Mesenchymal stem cell (in vitro differentiated cells and primary cell): ENCODE measurements around the gene PMS2. TPM values are rescaled to one million over a fixed set of nuclear protein-coding genes. Genes with fewer than 3 reads are reported as not detected.

ENCODE experiments used
- DNase-seq: peaks from one replicate; pipeline ENCODE4 v3.0.0-alpha.2; 2013
- H2AFZ ChIP-seq: one replicate; pipeline ENCODE4 v1.6.1; 2013; ENCODE audit warnings: low read depth, mild to moderate bottlenecking, control low read depth, inconsistent platforms, low read length, moderate library complexity
- H2AK5ac ChIP-seq: 2 replicates; pipeline ENCODE4 v1.6.1; 2013; ENCODE audit warnings: low read length, moderate library complexity, mild to moderate bottlenecking, inconsistent platforms; ENCODE audit not compliant: severe bottlenecking
- H2BK120ac ChIP-seq: one replicate; pipeline ENCODE4 v1.6.1; 2013; ENCODE audit warnings: low read depth, mild to moderate bottlenecking, inconsistent platforms, low read length, moderate library complexity
- H2BK12ac ChIP-seq, 2 experiments: one replicate each; pipeline ENCODE4 v1.6.1; 2013; ENCODE audit warnings: inconsistent platforms in 2 of 2, low read length in 2 of 2, mild to moderate bottlenecking in 2 of 2, moderate library complexity in 2 of 2, control low read depth in 1 of 2
- H2BK15ac ChIP-seq: one replicate; pipeline ENCODE4 v1.6.1; 2013; ENCODE audit warnings: mild to moderate bottlenecking, low read depth, inconsistent platforms; ENCODE audit not compliant: poor library complexity, severe bottlenecking
- H2BK5ac ChIP-seq: 2 replicates; pipeline ENCODE4 v1.6.1; 2013; ENCODE audit warnings: low read depth, mild to moderate bottlenecking, low read length, control low read depth, inconsistent platforms; ENCODE audit not compliant: poor library complexity, severe bottlenecking
- H3K14ac ChIP-seq, 2 experiments: one replicate each; pipeline ENCODE4 v1.6.1; 2013; ENCODE audit warnings: inconsistent platforms in 2 of 2, low read length in 2 of 2, control low read depth in 1 of 2, mild to moderate bottlenecking in 1 of 2, moderate library complexity in 1 of 2
- H3K18ac ChIP-seq, 2 experiments: one replicate each; pipeline ENCODE4 v1.6.1; 2013; ENCODE audit warnings: inconsistent platforms in 2 of 2, low read length in 2 of 2, control low read depth in 1 of 2, low read depth in 1 of 2, mild to moderate bottlenecking in 1 of 2
- H3K23ac ChIP-seq, 2 experiments: one replicate each; pipeline ENCODE4 v1.6.1; 2013; ENCODE audit warnings: inconsistent platforms in 2 of 2, low read length in 2 of 2, mild to moderate bottlenecking in 2 of 2, moderate library complexity in 2 of 2, control low read depth in 1 of 2
- H3K27ac ChIP-seq: 2 replicates; pipeline ENCODE4 v1.5.1; 2013; ENCODE audit warnings: mild to moderate bottlenecking, moderate library complexity, low read length, control low read depth, inconsistent platforms; ENCODE audit not compliant: poor library complexity, severe bottlenecking
- H3K27me3 ChIP-seq, 2 experiments: 2 replicates each; pipeline versions ENCODE4 v1.6.1 to v1.7.0; 2013; ENCODE audit warnings: low read length in 2 of 2, mild to moderate bottlenecking in 2 of 2, moderate library complexity in 2 of 2, control low read depth in 1 of 2, inconsistent platforms in 1 of 2; ENCODE audit not compliant: control insufficient read depth in 1 of 2, insufficient read depth in 1 of 2
- H3K36me3 ChIP-seq, 2 experiments: 2 replicates each; pipeline versions ENCODE4 v1.6.1 to v1.7.0; 2013; ENCODE audit warnings: low read length in 2 of 2, control low read depth in 1 of 2, inconsistent platforms in 1 of 2, low read depth in 1 of 2, mild to moderate bottlenecking in 1 of 2; ENCODE audit not compliant: insufficient read depth in 2 of 2, control insufficient read depth in 1 of 2
- H3K4ac ChIP-seq, 2 experiments: one replicate each; pipeline ENCODE4 v1.6.1; 2013; ENCODE audit warnings: inconsistent platforms in 2 of 2, low read length in 2 of 2, mild to moderate bottlenecking in 2 of 2, moderate library complexity in 2 of 2, control low read depth in 1 of 2, low read depth in 1 of 2
- H3K4me1 ChIP-seq: 2 replicates; pipeline ENCODE4 v1.6.1; 2013; ENCODE audit warnings: low read depth, low read length, control low read depth; ENCODE audit not compliant: control insufficient read depth, insufficient read depth
- H3K4me2 ChIP-seq: 2 replicates; pipeline ENCODE4 v1.6.1; 2013; ENCODE audit warnings: low read length, mild to moderate bottlenecking, inconsistent platforms; ENCODE audit not compliant: poor library complexity, severe bottlenecking
- H3K4me3 ChIP-seq, 2 experiments: 2 replicates each; pipeline versions ENCODE4 v1.5.1 to v1.7.0; 2013; ENCODE audit warnings: low read length in 2 of 2, mild to moderate bottlenecking in 2 of 2, control low read depth in 1 of 2, low read depth in 1 of 2; ENCODE audit not compliant: insufficient read depth in 1 of 2
- H3K79me1 ChIP-seq: replicated peaks from 2 replicates; pipeline ENCODE4 v1.6.1; 2013; ENCODE audit warnings: mild to moderate bottlenecking, control low read depth, low read length, inconsistent platforms; ENCODE audit not compliant: poor library complexity, severe bottlenecking
- H3K9ac ChIP-seq: 2 replicates; pipeline ENCODE4 v1.7.0; 2013; ENCODE audit warnings: mild to moderate bottlenecking, low read length, moderate library complexity
- H3K9me3 ChIP-seq: 2 replicates; pipeline ENCODE4 v1.7.0; 2013; ENCODE audit warnings: mild to moderate bottlenecking, low read length; ENCODE audit not compliant: control insufficient read depth
- H4K8ac ChIP-seq: one replicate; pipeline ENCODE4 v1.6.1; 2013; ENCODE audit warnings: inconsistent platforms, mild to moderate bottlenecking, low read length, moderate library complexity
- H4K91ac ChIP-seq: one replicate; pipeline ENCODE4 v1.6.1; 2013; ENCODE audit warnings: mild to moderate bottlenecking, low read length, inconsistent platforms
- WGBS: methylation state at CpG from one replicate; pipeline ENCODE4 v1.1.7; 2013; ENCODE audit warnings: mixed read lengths; 5-methylcytosine and 5-hydroxymethylcytosine counted together
- polyA plus RNA-seq, 2 experiments: library from polyadenylated mRNA; stranded (reverse); fragments of 200-250 nt; gene quantifications; one replicate each; pipeline ENCODE4 v1.2.3, GENCODE V29; 2013

The PMS2 gene
- polyA plus RNA-seq (2013, experiment 1 of 2) = 6.3 TPM
- polyA plus RNA-seq (2013, experiment 2 of 2) = 6.5 TPM

- peak within 1 kb of the TSS in 1 of 2 experiments; percentile 85 for H3K4ac ChIP-seq
- H4K91ac ChIP-seq = peak within 1 kb of the TSS; percentile 78
- no peak within 1 kb of the TSS for H2AK5ac ChIP-seq
- WGBS = under 1% methylated on average over 81 of the region's 84 CpGs
- peak within 1 kb of the TSS; percentile 89 for H3K27ac ChIP-seq
- H3K14ac ChIP-seq = peak within 1 kb of the TSS in 1 of 2 experiments; percentile 97
- peak within 1 kb of the TSS; percentile 89 for H2AFZ ChIP-seq
- H2BK12ac ChIP-seq = peak within 1 kb of the TSS in 1 of 2 experiments; percentile 66
- peak within 1 kb of the TSS; percentile 86 to 96 for H3K18ac ChIP-seq
- peak within 1 kb of the TSS; percentile 84 for H3K4me2 ChIP-seq
- peak; percentile 99 for DNase-seq
- H3K23ac ChIP-seq = peak within 1 kb of the TSS in 1 of 2 experiments; percentile 91
- H3K4me1 ChIP-seq = peaks cover 7% of the 10 kb centered on the region
- peak within 1 kb of the TSS; percentile 77 for H2BK5ac ChIP-seq
- H4K8ac ChIP-seq = peak within 1 kb of the TSS; percentile 78
- H3K79me1 ChIP-seq = peaks cover 15% of the 10 kb centered on the region
- H2BK120ac ChIP-seq = peak within 1 kb of the TSS; percentile 64
- no peaks in the 10 kb centered on the region for H3K9me3 ChIP-seq
- H3K36me3 ChIP-seq = peaks cover 9 to 18% of the 10 kb centered on the region in 2 experiments
- H3K27me3 ChIP-seq = no peaks in the 10 kb centered on the region
- peak within 1 kb of the TSS; percentile 95 for H3K9ac ChIP-seq
- peak within 1 kb of the TSS; percentile 91 to 94 for H3K4me3 ChIP-seq
- H2BK15ac ChIP-seq = peak within 1 kb of the TSS; percentile 63
Observed at GRCh38 chr7:6008668-6009611, at the start of gene PMS2, which contains the start of gene AIMP2. TSS of gene PMS2 (minus strand) at chr7:6009049. CDS start at chr7:6009019, 30 bp downstream. TSS of gene AIMP2 (plus strand) at chr7:6009272. CDS start at chr7:6009364, 92 bp downstream.

GRCh38 chr7:6057316-6058129 is 48.7 kb upstream of the PMS2 start:
- H3K36me3 ChIP-seq = peaks cover 10 to 20% of the 10 kb centered on the region in 2 experiments
- DNase-seq = no peak
- H4K91ac ChIP-seq = no peak overlapping the region
- no peak overlapping the region for H3K4ac ChIP-seq
- no peak overlapping the region for H2AFZ ChIP-seq
- no peaks in the 10 kb centered on the region for H3K9me3 ChIP-seq
- no peak overlapping the region for H3K23ac ChIP-seq
- no peak overlapping the region for H3K27ac ChIP-seq
- no peak overlapping the region for H4K8ac ChIP-seq
- no peak overlapping the region for H2BK120ac ChIP-seq
- WGBS = 87% methylated on average over 12 of the region's 14 CpGs
- peaks cover 5% of the 10 kb centered on the region for H3K79me1 ChIP-seq
- no peak overlapping the region for H2BK12ac ChIP-seq
- H2BK5ac ChIP-seq = no peak overlapping the region
- peaks cover 6% of the 10 kb centered on the region for H3K4me1 ChIP-seq
- H3K9ac ChIP-seq = peak overlapping the region; percentile 90
- H3K4me2 ChIP-seq = peak overlapping the region; percentile 79
- H3K14ac ChIP-seq = no peak overlapping the region
- peak overlapping the region in 1 of 2 experiments; percentile 90 for H3K4me3 ChIP-seq
- H2AK5ac ChIP-seq = no peak overlapping the region
- no peak overlapping the region for H2BK15ac ChIP-seq
- H3K27me3 ChIP-seq = no peaks in the 10 kb centered on the region
- H3K18ac ChIP-seq = no peak overlapping the region

GRCh38 chr7:6056616-6057015 is 47.8 kb upstream of the PMS2 start:
- Histone ChIP-seq H3K23ac (no peak overlapping the region), H2BK12ac (no peak overlapping the region), H4K91ac (no peak overlapping the region), H3K27ac (no peak overlapping the region), H2BK120ac (no peak overlapping the region), H3K4me3 (peak overlapping the region in 1 of 2 experiments; percentile 90), H4K8ac (no peak overlapping the region), H3K14ac (no peak overlapping the region), H2AK5ac (no peak overlapping the region), H3K9me3 (no peaks in the 10 kb centered on the region), H2BK5ac (no peak overlapping the region), H2AFZ (no peak overlapping the region), H3K4me2 (no peak overlapping the region), H3K79me1 (peaks cover 5% of the 10 kb centered on the region), H3K4ac (no peak overlapping the region), H3K27me3 (no peaks in the 10 kb centered on the region), H3K9ac (peak overlapping the region; percentile 90), H3K4me1 (peaks cover 6% of the 10 kb centered on the region), H3K18ac (no peak overlapping the region), H3K36me3 (peaks cover 10 to 26% of the 10 kb centered on the region in 2 experiments), H2BK15ac (no peak overlapping the region)
- WGBS = 51% methylated on average over 1 of the region's 1 CpG
- no peak for DNase-seq
